Stimulated activated CD4-positive, alpha-beta T cell treated with anti-CD3 and anti-CD28 coated beads, Interleukin-1b, Interleukin-23, amount 100 ng/mL, for 4 hours (primary cell): ENCODE data around the gene SMAD1.
A peak's percentile ranks its signal among the peaks of the same experiment; 100 is the strongest.

ENCODE experiments used
- DNase-seq, 2 donors: peaks; one replicate each; pipeline ENCODE4 v3.0.0-alpha.2; 2020; ENCODE audit warnings: low read depth in 2 of 2

SMAD1 gene

DNA sequence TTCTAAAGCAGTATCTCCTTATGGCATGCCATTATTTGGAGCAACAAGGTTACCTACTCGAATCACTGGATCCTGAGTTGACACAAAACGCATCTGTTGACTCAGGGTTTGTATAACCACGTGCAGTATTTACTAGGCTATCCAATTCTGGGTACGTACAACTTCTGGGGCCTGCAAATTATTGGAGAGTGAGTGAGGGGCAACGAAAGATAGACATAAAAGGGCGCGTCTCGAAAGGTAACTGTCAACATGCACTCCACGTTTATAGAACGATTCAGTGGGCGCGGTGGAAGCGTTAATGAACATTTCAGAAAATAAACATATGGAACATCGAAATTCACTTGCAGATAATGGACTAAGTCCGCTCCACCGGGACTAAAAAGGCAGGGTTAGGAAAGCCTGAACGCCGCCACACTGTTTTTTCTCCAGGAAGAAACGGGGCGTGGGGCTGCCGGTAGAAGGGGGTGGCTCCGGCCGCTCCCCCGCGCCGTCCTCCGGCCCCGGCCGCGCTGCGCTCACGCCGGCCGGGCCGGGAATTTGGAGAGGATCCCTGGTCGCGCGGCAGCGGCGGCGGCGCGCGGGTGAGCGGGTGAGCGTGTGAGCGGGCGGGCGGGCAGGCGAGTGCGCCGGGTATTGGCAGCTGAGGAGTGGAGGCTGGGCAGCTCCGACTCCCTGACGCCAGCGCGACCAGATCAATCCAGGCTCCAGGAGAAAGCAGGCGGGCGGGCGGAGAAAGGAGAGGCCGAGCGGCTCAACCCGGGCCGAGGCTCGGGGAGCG lies at the start of gene SMAD1:
Gene SMAD1, plus strand, starts transcription at position 690 of the 778 bp plus-strand sequence. CDS start 32,761 bp downstream, outside the sequence.
- DNase-seq = peak; percentile 8 to 35

GRCh38 chr4:145433684-145434083 lies 48.0 kb upstream of the SMAD1 start:
- DNase-seq = no peak

- DNase-seq = no peak
These were observed 46.0 kb upstream of the SMAD1 start for GRCh38 chr4:145435646-145436045.

GRCh38 chr4:145436114-145436513 lies 45.5 kb upstream of the SMAD1 start:
- DNase-seq = no peak

GRCh38 chr4:145436796-145437195 lies 44.9 kb upstream of the SMAD1 start:
- DNase-seq = no peak

- no peak for DNase-seq
These were observed 44.2 kb upstream of the SMAD1 start for GRCh38 chr4:145437466-145437865.

DNA sequence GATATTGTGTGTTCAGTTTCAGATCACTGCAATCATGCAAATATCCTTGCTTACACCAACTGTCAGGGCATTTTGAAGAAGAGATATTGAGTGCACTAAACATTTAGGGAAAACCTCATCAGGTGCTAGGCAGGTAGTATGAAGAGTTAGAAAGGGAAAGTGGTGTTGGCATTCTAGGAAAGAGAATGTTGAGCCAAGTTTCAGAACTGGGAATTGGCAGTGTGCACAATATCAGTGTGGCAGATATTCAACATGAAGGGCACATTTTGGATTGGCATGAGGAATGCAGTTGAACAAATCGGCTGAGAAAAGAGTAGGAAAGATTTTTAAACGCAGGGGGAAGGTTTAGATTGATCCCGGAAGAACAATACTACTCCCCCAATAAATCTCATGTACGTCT lies 43.4 kb upstream of the SMAD1 start:
- no peak for DNase-seq

DNA sequence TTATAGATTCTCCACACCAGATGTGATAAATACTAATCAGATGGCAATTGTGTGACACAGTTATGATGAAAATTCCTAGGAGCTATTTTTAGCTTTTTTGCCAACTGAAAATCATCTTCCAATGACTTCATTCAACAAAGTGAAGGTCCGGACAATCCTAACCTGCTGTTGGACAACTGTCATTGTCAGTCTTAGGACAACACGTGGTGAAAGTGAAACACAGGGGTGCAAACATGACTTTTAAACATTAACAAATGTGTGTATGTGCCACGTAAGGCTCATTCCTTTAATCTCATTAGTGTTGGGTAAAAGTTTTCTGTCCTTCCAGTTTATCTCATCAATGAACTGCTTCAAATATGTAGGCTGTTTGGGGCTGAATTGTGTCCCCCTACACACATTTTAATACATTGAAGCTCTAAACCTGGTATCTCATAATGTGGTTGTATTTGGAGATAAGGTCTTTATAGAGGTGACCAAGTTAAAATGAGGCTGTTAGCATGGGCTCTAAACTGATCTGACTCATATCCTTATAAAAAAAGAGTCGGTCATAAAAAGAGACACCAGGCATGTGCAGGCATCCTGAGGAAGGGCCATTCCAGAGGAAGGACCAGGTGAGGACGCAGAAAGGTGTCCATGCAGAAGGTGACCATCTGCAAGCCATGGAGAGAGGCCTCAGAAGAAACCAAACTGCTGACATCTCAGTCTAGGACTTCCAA lies 41.2 kb upstream of the SMAD1 start:
- no peak for DNase-seq

DNA sequence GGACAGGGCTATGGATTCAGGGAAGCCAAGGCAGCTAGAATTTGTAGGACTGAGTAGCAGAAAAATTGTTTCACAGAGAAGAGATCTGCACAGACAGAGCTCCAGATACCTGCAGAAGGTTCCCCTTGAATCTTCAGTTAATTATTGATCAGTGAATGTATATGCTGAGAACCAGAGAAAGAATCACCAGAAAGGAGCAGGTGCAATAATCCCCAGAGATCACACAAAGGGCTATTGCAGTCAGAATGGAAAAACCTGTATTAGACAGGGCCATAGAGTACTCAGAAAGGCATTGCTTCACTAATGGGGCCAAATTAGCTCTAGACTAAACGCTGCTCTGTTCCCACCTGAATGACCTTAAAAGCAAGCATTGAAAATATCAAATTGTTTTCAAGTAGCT lies 35.5 kb upstream of the SMAD1 start:
- no peak for DNase-seq

GRCh38 chr4:145451895-145452294 lies 29.8 kb upstream of the SMAD1 start:
- no peak for DNase-seq

DNA sequence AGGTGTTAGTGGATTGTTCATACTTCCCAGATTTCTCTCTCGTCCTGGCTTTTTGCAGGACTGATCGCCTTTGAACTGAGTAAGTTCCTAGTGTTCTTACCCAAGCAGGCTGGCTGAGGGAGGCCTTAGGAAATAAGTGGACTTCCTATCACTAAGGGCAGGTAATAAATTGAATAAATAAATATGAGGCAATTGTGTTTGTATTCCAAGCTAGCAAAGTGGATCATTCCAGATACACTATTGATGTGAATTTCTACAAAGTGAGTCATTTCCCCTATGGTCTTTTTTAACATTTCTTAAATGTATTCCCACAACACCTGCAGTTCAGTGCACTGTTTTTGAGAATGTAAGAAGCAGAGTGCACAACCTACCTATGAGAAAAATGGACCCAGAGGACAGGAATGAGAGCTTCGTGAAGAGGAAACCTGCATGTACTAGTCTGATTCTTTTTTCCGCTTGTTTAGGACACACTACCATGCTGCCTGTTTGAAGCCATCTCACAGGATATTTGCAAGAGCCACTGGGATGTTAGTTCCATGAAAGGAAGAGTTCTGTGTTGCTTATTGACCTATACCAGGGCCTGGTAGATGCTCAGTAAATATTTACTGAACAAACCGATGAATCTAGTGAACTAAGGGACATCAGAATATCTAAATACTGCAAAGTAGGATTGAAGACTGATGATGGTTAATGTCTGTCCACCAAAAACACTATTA lies 29.0 kb upstream of the SMAD1 start:
- no peak for DNase-seq

DNA sequence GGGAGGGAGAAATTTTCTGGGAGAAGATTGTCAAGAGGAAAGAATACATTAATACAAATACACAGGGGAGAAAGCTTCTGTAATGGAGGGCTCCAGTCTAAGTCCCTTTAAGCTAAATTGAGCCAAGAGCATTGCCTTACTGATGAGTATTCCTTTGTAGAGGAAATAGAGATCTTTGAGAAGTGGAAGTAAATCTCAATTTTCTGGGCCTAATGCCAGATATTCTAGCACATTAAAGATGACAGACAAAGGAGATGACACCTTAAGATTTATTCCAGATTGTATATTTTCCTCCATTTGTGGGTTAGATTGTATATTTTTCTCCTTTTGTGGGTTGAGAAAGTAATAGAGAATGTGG lies 28.5 kb upstream of the SMAD1 start:
- no peak for DNase-seq

GRCh38 chr4:145473203-145473602 lies 8.4 kb upstream of the SMAD1 start:
- DNase-seq = no peak

GRCh38 chr4:145480257-145480656 lies 1.4 kb upstream of the SMAD1 start:
- no peak for DNase-seq

GRCh38 chr4:145481942-145482208 lies 222 bp downstream of the SMAD1 start:
- peak in 1 of 2 donors; percentile 28 for DNase-seq

DNA sequence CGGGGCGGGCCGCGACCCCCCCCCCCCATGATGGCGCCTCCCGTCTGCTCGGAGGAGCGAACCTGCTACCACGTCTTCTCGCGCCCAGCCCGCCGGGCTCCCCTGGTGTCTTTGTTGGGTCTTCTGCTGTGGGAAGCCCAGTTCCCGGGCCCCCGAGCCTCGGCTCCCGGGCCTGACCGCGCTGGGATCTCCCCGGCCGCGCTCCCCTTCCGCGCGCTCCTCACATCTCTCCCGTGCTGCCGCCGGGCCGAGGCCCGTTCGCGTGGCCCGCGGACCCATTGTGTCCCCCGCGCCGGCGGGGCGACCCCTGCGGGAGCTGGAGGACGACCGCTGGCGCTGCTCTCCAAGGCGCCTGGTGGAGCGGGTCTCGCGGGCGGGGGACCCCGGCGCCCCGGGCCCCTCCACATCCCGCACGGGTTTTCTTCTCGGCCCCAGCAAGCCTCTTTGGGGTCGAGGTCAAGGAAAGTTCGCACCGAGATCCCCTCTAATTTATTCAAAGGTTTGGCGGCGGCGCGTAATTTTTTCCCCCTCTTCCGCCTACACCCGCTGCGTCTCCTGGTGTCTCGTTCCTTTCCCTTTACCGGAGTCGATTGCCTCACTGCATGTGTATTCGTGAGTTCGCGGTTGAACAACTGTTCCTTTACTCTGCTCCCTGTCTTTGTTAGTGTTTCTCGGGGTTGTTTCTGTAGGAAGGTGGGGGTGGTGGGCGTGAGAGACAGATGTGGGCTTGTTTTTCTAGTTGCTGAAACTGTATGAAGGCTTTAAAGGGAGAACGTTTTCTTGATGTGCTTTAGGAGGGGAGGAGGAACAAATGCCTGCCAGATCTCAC lies 770 bp downstream of the SMAD1 start:
- peak; percentile 63 for DNase-seq

DNA sequence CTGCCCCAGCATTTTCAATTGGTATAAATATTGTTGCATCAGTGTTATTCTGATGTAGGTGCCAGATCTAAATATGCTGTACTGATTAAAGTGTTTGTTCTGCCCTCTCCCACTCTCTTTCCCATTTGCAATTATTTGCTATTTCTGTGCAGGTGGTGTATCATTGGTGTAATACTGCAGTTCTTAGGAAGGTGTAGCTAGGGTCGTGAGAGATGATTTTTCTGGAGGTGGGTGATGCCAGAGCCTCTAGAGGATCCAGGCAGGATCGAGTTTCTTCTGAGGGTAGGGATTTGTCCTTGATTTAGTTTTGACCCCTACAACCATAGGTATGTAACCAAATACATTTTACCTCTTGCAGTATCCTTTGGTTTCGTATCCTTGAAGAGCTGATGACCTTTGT lies 1.9 kb downstream of the SMAD1 start:
- no peak for DNase-seq

DNA sequence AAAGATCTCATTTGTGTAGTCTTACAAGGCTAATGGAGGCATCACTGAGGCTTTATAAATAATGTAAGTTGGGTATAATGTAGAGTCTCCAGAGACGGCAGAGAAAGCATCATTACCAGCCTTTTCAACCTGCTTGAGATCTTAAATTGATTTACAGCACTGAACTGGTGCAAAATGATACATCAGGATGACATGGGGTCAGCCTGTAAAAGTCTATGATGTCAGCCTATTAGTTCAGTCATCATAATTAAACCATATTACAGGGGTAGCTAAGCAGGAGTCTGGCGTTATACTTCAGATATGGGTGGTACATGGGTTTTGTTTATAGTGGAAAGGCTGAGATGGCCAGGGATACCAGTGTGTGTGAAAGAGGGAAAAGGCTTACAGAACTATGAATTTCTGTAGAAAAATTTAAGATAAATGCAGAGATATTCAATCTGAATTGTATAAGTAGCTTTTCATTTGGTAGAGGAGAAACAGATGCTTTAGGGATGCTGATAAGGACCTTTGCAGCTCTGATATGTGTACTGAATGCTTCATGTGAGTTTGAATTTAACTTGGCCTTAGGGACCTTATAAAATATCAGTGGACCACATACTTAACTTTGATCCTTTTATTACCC lies 2.7 kb downstream of the SMAD1 start:
- DNase-seq = no peak

DNA sequence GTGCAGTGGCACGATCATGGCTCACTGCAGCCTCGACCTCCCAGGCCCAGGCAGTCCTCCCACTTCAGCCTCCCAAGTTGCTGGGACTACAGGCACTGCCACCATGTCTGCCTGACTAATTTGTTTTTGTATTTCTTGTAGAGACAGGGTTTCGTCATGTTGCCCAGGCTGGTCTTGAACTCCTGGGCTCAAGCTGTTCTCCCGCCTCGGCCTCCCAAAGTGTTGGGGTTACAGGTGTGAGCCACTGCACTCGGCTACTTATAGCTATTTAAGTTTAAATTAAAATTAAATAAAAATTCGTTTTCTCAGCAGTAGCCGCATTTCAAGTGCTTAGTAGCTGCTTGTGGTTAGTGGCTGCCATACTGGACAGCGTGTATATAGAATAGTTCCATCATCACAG lies 3.5 kb downstream of the SMAD1 start:
- no peak for DNase-seq

- DNase-seq = no peak
These were observed 5.0 kb downstream of the SMAD1 start for GRCh38 chr4:145486603-145487002.

- DNase-seq = no peak
These were observed 6.0 kb downstream of the SMAD1 start for GRCh38 chr4:145487631-145488030.

GRCh38 chr4:145488310-145488709 lies 6.7 kb downstream of the SMAD1 start:
- no peak for DNase-seq
